HG03520 (cell line): ENCODE results near the gene NEUROD6.

ENCODE experiments used
- ATAC-seq: cut with Tn5 transposase; IDR thresholded peaks from one replicate; pipeline ENCODE4 v1.9.1; 2021; ENCODE audit warnings: mild to moderate bottlenecking, moderate library complexity; ENCODE audit not compliant: unreplicated experiment

Gene NEUROD6

DNA sequence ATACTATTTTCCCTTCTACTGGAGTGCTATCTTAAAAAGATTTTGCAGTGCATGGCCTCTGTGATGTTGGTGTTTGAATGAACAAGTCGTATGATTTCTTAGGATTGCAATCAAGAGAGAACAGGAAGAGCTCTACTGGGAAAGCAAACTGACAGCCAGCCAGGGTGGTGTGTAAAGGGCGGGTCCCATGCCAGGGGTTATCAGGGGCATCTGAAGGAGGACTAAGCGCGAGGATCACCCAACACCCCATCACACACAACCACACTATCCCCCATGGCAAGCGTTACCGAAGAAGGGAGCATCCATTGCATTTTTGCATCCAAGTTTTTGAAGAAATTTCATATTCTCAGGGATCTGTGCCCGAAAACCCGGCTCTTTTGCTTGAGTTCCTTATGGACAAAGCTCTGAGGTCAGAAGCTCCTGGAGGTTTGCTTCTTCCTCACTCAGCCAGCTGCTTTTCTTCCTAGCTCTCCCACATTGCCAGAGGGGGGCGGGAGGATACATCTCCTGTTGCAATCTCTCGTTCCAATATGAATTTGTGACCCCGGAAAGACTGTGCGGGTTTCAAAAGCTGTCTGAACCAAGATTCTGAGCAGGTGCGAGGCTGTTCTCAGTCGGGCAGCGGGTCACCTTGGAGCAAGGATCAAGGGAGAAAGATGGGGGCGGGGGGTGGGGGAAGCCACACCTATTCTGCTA, 5.2 kb downstream of the NEUROD6 start:
- no peak for ATAC-seq

DNA sequence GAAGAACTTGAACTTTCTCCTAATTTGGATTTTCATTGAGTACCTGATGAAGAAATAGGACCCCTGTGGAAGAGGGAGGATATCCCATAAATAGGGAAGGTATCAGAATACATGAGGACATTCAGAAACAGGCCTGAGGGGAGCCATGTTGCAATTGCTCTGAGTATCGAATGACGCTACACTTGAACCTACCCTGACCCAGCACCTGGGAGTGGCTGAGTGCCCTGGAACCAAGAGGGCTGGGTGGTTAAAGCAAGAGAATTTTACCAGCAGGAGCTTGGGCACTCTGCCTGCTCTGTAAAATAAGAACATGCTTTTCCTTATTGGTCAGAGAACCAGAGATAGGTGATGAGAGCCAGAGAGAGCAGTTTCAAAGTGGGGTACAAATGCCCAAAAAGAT, 7.2 kb downstream of the NEUROD6 start:
- no peak for ATAC-seq

GRCh38 chr7:31327071-31327470, 13.5 kb downstream of the NEUROD6 start:
- ATAC-seq = no peak

DNA sequence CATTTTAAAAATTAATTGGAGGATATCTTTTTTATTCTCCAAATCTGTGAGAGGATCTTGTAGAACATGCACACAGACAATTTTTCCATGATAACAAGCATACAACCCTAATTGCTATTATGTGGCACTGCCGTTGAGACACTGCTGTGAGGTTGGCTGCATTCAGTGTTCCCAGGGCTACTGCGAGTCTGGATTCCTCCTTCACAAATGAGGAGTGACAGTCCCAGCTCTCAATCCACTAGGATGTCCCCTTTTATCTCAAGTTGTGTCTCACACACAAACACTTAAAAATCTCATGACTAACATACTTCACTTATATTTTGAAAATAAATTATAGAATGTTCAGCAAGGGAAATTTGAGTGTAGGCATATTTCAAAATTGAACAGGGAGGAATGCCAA, 14.1 kb downstream of the NEUROD6 start:
- ATAC-seq = no peak

GRCh38 chr7:31323101-31323500, 17.4 kb downstream of the NEUROD6 start:
- no peak for ATAC-seq

DNA sequence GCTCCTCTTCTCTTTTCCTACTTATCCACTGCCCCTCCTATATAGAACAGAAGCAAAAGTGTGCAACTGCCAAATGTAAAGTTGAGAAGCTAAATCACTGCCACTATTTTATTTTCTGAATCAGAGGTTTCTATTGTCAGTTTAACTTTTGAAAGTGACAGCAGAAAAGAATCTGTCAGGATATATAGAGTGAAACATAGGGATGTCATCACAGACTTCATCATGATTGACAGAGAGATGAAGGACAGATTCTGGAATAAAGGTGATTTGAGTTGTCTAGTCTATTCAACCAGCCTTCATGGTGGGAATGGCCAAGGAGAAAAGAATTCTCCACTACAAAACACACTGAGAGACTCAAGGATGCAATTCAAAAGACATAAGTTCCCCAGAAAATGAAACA, 19.9 kb downstream of the NEUROD6 start:
- no peak for ATAC-seq

GRCh38 chr7:31318313-31318712, 22.2 kb downstream of the NEUROD6 start:
- no peak for ATAC-seq

- no peak for ATAC-seq
These were observed 23.6 kb downstream of the NEUROD6 start for GRCh38 chr7:31316876-31317275.

DNA sequence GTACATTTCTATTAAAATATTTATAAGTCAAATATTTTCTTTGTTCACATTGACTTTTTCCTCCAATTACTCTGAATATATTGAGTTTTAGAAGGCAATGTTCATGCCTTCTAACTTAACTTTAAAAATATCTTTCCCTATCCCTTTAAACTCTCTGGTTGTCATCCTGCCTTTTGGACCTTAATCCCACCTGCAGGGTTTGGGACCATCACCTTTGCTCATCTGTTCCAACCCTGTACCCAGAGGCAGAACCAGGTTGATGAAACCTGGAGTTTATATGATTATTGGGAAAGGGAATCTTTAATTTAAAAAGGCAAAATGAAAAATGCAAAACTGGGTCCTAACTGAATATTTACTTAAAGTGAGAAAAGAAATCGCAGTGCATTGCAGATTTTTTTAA, 24.8 kb downstream of the NEUROD6 start:
- no peak for ATAC-seq

GRCh38 chr7:31314781-31315180, 25.7 kb downstream of the NEUROD6 start:
- no peak for ATAC-seq

DNA sequence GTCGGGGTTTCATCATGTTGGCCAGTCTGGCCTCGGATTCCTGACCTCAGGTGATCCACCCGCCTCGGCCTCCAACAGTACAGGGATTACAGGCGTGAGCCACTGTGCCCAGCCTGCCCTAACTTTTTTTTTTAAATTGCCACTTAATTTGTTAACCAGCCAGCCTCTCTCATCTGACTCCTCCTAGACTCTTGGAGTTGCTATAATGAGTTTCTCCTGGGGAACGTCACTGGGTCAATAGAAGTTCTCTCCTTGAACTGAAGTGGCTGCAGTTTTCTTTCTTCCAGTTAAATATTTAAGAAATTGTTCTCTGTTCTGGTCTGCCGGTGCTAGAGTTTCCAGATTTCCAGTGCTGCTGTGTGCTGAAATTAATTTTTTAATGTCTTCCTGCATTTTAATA, 27.6 kb downstream of the NEUROD6 start:
- no peak for ATAC-seq

DNA sequence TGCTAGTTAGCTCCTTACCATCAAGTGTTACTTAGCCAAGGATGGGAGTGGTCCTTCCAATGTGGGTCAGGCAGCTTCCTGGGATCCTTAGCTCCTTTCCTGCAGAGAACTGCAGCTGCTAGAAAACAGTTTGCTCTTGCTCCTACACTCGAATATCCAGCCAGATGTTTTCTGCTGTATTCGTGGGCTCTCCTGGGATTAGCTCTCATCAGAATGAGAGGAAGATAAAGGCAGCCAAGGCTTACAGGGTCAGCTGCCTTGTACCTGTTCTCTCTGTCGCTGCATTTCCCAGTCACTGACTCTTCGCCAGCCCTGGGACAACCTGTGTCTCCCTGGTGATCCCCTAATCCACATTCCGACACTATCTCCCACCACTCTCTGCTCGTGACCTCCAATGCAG, 29.0 kb downstream of the NEUROD6 start:
- ATAC-seq = no peak

DNA sequence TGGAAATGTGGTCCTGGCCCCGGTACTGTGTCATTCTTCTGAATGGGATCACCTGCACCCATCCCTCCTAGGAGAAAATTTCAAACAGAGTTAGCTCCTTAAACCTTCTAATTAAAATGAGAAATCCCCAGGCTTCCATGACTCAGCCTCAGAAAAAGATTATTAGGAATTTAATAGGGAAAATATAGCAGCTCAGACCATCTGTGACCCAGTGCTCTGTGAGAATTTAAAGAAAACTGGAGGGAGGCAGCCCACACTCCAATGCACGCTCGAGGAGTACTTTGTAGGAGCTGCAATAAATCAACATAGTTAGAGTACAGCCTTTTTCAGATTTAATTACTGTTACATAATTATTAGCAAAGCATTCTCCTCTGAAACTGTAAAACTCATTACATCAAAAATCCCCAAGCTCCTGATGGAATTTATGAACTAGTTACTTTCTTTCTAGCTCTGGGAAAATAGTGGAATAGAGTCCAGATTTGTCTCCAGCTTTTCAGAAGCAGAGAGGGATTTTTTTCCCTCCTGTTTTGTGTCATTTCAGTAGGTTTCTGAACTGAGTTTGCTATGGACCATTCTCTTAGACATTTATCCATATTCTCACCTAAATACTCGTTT, 30.1 kb downstream of the NEUROD6 start:
- ATAC-seq = no peak

- ATAC-seq = no peak
These were observed 31.1 kb downstream of the NEUROD6 start for GRCh38 chr7:31309407-31309806.

- ATAC-seq = no peak
These were observed 31.9 kb downstream of the NEUROD6 start for GRCh38 chr7:31308652-31309051.

DNA sequence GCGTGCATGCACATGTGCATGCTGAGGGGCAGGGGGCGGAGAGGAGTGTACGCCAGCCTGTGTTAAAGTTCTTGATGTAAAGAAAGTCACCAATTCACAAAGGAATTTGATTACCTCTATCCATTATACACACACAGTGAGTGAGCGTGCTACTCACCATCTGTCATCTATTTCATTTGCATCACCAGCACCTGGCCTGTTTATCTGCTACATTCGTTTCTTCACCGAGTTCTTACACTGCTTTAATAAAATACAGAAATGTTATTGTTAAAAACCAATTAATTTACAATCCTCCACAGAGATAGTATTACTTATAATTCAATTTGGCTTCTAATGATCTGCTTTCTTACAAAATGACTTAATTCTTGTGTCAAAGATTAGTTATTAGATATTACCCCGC, 32.6 kb downstream of the NEUROD6 start:
- no peak for ATAC-seq

- no peak for ATAC-seq
These were observed 35.3 kb downstream of the NEUROD6 start for GRCh38 chr7:31305260-31305659.

- ATAC-seq = no peak
These were observed 36.1 kb downstream of the NEUROD6 start for GRCh38 chr7:31304446-31304845.

GRCh38 chr7:31302356-31302755, 38.2 kb downstream of the NEUROD6 start:
- ATAC-seq = no peak

DNA sequence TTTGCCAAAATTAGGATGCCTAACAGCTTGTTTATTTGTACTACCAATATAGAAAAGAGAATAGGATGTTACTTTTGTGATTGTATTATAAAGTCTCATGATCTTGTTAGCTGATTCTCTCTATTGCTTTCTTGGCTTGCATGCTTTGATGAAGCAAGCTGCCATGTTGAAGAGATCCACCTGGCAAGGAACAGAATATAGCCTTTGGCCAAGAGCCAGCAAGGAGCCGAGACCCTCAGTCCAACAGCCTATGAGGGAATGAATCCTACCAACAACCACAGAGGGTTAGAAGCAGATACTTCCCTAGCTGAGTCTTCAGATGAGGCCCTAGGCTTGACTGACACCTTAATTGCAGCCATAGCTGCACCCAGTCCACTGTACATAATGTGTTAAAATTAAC, 41.2 kb downstream of the NEUROD6 start:
- ATAC-seq = no peak

- ATAC-seq = no peak
These were observed 49.9 kb downstream of the NEUROD6 start for GRCh38 chr7:31290601-31291000.
